GM21515 (cell line): ENCODE data around the gene FAM193B.

ENCODE experiments used
- ATAC-seq: cut with Tn5 transposase; IDR thresholded peaks from one replicate; pipeline ENCODE4 v1.9.1; 2021; ENCODE audit not compliant: unreplicated experiment

Gene FAM193B

DNA sequence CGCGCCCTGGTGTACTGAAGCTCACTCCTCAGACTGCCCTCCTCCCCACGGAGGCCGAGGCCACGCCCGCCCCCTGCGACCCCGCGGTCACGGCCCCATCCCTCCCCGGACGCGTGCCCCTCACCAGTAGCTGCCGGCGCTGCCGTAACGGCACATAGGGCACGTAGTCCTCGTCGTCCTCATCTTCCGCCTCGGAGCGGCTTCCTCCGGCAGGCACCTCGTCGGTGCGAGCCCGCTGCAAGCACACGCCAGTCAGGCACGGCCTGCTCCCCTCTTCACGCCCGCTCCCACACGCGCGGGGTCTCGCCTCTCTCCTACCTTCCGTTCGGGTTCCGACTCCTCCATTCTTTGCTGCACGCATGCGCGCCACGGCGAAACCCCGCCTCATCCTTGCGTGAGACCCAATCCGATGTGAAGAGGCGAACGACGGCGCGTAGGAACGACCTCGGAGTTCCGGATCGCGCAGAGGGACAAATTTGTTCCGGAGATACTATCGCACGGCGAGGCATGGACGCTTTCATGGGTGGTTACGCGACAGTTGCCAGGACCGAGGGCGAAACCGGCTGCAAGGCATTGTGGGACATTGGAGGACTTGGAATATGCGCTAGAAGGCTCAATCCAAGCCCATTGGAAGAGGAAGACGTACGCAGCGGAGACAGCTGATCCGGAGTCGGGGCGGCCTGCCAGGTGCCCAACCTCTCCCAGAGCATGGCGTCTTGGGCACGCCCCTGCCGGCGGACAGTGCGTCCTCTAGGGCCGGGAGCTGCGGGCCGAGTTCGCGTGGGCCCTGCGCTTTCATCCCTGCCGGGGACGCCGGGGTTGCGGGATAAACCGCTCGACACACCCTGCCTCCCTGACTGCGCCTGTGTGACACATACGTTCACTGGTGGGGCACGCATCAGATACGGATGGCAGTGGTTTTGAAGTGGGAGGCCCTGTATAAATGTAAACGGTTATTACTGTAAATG lies 37.5 kb downstream of the FAM193B start, which contains the start of gene DDX41:
DDX41 (minus strand) TSS at position 361 of the 968 bp plus-strand sequence; CDS start at position 345, 16 bp downstream.
- ATAC-seq: peak; percentile 84

DNA sequence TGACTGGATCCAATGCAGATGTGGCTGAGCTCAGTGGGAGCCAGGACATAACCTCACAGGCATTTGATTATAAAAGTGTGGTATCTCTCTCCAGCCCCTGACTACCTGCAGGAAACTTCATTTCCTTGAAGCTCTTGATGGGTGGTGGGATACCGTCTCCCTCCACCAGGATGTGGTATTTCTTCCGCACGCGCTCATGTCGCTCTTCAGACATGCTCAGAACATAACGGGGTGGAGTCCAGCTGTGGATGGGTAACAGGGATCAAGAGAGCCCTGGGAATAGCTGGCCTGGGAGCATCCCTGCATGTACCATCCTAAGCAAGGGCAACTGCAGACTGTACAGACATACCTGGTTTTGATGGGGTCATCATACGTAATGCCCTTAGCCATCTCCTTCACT lies 38.8 kb downstream of the FAM193B start:
- ATAC-seq: no peak

DNA sequence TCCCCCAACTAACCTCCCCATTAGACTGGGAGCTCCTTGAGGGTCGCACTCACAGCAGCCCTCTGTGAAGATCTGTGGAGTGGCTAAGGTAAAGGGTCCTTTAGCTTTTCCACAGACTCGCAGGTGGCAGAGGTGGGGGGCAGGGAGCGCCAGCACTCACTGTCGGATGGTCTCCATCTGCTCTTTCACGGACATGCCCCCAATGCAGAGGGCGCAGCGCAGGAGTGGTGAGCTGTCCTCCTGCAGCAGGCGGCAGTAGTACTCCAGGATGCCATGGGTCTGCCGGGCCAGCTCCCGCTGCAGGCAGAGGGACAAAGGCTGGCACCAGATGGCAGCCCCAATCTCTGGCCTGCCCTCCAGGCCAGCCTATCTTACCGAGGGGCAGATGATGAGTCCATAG lies 39.8 kb downstream of the FAM193B start:
- ATAC-seq: no peak

DNA sequence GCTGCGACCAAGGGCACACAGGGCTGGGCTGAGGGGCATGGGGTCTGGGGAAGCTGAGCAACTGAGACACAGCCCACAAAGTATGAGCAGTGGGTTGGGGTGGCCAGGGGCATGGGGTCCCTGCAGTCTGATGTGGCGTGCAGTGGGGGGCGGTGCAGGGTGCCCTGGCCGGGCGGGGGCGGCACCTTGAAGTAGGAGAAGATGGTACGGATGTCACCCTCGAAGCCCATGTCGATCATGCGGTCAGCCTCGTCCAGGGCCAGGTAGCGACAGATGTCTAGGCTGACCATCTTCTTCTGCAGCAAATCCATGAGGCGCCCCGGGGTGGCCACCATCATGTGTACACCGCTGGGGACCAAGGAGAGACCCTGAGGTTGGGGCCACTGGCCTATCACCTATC lies 40.9 kb downstream of the FAM193B start:
- ATAC-seq: no peak

DNA sequence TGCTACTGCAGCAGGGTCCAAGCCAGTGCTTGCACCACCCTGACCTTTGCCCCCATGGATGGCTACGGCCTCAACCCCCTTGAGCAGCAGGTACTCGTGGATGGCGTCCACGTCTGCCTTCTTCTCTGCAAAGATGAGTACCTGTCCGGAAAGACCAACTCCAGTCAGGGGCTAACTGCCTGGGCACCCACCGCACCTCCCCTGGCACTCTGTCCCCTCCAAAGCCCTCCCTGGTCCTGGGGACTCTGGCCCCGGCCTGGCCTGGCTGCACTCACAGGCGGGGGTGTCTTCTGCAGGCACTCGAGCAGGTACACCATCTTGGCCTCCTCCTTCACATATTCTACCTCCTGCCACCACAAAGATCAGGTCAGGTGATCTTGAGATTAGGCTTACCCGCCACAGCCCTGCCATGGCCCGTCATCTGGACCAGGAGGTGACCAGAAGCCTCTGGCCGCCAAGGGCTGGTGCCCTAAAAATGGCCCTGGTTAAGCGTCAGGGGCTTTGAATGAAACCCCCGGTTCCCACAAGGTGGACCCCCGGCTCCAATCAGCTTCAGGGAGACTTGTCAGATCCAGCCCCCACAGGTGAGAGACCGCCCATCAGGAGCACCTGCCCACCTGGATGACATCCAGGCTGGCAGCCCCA lies 41.5 kb downstream of the FAM193B start:
- ATAC-seq: no peak

DNA sequence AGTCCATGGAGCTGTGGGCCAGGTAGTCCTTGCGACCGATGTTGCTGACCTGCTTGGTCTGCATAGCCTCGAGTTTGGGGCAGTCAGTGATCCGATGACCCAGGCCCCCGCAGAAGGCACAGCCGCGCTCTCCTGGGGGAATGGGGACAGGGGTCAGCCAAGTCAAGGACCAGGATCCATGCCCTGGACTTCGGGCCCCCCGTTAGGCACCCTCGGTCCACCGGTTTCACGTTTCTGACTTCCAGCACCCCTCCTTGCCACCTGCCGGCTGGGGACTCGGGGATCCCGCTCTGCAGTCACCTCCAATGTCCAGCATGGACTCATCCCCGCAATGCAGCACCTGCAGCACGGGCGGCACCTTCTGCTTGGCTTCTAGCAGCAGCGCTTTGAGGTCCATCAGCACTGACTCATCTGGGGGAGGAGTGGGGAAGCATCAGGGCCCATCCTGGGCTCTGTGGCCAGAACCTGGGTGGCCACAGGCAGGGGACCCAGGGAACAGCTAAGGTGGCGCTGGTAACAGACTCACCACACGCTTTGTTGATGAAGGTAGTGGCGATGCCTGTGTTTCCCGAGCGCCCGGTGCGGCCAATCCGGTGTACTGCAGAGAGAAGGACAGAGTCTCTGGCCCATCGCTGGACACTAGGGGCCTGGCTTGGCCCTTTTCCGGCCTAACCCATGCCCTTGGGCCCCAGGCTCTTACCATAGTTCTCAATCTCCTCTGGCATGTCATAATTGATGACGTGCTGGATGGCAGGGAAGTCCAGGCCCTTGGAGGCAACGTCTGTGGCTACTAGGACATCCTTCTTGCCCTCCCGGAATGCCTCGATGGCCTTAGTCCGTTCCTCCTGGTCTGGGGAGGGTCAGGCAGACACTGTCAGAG lies 42.3 kb downstream of the FAM193B start:
- ATAC-seq: no peak

DNA sequence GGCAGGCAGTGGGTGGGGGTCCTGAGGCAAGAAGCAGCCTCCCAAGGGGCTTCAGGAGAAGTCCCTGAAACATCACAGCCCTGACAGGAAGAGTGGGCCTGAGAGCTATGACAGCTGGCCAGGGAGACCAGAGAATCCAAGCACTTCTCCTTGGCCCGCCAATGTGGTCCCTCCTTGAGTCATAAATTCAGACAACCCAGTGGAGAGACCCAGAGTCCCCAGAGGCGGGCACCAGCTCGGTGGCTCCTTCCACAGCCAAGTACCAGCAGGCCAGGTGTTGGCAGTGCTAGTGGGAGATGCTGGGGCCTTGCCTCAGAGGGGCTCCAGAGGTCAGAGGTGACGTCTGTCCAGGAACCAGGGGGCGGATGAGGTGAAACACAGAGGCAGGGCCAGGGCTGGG lies 43.2 kb downstream of the FAM193B start:
- ATAC-seq: no peak

DNA sequence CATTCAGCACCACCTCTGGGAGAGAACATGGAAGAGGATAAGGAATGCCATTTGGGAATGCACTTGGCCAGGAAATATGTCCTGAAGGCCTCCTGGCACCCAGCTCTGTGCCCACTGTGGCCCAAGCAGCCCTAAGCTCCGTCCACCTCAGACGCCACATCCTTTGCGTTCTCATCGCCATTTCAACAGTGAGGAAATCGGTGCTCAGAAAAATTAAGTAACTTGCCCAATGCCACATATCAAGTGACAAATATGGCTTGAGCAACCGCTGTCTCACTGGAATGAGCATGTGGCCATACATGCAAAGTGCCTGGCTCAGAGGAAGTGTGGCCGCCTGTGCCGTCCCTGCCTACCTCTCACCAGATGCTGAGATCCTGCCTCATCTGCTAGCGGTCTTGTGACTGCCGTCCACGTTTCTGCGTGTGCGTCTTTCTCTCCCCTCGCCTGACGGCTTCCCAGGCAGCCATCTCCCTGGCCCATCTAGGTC lies 43.8 kb downstream of the FAM193B start:
- no peak for ATAC-seq

DNA sequence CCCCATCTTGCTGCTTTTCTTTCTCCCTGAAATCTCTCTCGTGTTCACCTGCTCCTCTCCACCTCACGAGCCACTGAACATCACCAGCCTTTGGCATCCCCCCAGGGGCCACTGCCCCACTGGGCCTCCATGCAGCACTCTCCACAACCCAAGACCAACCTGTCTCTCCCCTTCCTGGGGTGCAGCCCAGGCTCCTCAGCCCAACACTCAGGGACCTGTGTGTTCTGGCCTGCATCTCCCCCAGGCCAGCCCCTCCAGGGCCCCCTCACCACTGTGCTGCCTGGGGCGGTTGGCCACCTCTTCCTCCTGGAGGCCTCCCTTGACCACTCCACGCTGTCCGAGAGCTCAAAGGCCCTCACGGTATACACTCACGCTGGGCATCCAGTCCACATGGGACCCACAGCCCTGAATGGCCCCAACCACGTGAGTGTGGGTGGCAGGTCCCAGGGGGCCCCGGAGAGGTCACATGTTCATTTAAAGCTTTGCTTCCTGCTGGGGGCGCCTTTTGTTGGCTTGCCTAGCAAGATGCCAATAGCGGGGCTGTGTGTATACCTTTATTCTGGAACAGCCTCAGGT lies 44.3 kb downstream of the FAM193B start:
- ATAC-seq: no peak

DNA sequence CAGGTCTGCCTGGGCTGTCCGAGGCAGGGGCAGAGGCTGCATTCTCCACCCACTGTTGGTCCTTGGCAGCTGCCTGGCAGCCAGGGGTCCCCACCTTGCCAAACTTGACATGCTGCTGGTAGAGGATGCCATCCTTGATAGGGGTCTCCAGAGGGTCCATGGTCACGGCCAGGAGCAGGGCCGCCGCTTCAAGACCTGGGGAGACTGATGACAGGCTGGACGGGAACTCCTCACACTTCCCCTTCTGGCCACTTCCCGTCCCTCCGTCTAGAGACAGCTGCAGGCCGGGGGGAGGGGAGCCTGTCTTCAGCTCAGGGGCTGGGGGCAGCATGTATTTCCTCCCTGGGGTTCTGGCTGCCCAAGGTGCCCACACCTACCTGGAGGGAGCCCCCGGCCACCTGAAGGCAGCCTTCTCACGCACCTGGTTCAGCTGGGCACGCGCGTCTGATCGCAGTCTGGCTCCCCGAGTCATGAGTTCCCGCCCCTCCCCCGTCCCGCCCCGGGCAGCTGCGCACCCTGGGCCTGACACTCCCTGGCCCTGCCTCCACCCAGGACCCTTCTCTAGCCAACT lies 44.9 kb downstream of the FAM193B start, which contains the start of gene DOK3:
DOK3 (minus strand) TSS at position 446 of the 571 bp plus-strand sequence; CDS start at position 160, 286 bp downstream.
- ATAC-seq: no peak

DNA sequence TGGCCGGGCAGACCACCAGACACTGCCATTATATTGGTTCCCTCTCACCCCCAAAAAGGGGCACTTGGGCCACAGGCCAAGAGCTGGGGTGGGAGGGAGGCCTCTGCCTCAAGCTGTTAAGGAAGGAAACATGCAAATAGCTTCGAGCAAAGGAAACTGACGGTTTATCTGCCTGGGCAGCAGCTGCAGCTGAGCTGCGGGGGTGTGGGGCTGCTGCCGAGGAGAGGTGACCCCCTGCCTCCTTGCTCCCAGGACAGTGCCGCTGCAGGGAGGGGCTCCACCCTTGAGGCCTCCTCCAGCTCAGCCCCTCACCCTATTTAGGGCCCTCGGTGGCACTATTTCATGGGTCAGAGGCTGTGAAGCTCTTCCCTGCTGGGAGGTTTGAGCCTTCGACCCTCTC lies 45.5 kb downstream of the FAM193B start:
- peak; percentile 33 for ATAC-seq

DNA sequence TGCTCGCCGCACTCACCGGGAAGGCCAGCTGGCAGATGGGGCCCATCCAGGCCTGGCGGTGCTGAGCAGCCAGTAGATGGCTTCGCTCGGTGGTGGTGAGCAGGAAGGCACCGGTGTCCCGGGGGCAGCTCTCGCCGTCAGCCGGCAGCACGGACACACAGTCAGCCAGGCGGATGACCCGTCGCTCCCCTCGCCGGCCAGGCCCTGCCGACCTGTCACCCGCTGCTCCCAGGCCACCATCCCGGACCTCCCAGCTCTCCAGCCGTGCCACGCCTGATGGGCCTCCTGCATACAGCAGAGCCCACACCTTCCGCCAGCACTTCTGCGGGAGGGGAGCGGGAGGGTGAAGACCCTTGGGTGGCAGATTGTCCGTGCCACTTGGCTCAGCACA lies 46.1 kb downstream of the FAM193B start:
- no peak for ATAC-seq

DNA sequence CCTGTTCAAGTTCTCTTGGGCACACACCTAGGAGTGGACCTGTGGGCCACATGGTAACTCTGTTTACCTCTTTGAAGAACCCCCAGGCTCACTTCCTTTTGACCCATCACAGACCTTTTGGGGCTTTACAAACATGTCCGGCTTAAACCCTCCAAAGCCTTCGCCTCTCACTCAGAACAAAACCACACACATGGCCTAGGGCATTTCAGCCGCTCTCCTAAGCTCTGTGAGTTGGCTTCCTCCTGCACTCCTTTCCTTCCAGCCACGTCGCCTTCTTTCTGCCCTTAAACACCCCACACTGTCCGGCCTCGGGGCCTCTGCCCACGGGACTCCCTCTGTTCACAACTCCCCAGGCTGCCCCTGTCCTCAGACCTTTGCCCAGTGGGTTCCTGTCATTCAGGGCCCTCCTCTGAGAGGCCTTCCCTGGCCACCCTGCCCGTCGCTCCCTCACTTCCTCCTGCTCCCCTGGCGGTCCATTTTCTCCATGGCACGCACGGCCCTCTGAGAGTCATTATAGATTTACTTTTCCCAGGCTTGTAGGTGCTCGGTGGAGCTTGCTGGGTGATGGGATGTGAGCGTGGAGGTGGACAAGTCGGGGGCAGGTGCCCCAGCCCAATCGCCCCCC lies 46.7 kb downstream of the FAM193B start:
- no peak for ATAC-seq

DNA sequence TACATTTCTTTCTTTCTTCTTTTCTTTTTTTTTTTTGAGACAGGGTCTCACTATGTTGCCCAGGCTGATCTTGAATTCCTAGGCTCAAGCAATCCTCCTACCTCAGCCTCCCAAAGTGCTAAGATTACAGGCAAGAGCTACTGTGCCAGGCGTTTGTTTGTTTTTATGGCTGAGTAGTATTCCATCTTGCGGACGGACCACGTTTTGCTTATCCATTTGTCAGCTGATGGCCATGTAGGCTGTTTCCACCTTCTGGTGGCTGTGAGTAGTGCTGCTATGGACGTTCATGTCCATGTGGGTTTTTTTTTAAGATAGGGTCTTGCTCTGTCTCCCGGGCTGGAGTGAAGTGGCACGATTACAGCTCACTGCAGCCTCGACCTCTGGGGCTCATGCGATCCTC lies 47.2 kb downstream of the FAM193B start:
- no peak for ATAC-seq

DNA sequence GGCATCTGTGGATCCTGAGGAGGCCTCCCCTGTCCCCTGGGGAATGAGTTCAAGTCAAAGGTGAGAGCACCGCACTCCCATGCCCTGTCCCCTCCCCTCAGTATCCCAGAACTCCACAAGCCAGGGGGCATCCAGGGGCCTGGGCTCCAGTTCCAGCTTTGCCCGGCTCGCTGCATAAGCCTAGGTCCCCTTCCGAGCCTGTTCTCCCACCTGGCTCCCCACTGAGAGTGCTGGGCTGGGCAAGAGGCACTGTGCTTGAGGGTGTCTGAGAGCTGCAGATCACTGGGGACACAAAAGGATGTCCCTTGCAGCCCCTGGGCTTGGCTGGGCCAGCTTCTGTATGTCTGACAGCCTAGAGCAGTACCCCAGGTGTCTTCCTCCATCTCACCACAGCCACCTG lies 49.3 kb downstream of the FAM193B start:
- ATAC-seq: no peak

DNA sequence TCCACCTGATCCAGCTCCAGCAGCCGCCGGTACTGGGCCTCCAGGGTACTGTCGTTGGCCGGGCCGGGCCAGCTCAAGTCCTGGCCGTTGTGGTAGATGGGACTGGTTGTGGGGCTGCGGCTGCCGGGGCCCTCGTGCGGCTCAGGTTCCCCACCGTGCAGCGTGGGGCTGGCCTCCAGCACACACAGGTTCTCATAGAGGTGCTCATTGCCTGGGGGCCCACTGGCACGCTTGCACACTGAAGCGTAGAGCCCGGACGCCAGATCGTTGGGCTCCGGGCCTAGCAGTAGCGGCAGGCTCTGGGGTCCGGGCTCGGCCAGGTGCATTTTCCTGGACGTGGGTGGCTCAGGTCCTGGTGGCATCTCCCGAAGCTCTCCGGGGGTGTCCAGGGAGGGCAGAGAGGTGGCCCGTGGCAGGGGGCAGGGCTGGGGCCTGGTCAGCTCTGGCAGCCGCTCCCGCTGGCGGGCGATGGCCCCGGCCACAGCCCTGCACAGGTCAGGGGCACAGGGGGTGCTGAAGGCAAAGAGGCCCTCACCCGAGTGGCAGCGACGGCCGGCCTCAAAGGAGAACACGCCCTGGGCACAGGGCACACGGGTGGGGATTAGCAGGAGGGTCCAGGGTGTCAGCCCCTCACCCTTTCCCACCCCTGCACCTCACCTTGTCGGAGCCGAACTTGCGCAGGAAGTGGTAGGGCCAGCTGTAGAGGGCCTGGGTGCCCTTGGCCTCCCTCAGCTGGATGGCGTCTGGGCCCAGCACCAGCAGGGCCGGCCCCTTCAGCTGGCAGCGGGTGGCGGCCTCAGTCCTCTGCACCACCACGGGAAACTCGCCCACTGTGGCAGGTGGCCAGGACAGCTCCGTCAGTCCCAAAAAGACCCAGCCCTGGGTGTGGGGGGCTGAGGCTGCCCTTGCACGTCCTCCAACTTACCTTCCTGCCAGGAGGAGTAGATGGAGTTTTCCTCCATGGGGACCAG lies 50.0 kb downstream of the FAM193B start:
- no peak for ATAC-seq

DNA sequence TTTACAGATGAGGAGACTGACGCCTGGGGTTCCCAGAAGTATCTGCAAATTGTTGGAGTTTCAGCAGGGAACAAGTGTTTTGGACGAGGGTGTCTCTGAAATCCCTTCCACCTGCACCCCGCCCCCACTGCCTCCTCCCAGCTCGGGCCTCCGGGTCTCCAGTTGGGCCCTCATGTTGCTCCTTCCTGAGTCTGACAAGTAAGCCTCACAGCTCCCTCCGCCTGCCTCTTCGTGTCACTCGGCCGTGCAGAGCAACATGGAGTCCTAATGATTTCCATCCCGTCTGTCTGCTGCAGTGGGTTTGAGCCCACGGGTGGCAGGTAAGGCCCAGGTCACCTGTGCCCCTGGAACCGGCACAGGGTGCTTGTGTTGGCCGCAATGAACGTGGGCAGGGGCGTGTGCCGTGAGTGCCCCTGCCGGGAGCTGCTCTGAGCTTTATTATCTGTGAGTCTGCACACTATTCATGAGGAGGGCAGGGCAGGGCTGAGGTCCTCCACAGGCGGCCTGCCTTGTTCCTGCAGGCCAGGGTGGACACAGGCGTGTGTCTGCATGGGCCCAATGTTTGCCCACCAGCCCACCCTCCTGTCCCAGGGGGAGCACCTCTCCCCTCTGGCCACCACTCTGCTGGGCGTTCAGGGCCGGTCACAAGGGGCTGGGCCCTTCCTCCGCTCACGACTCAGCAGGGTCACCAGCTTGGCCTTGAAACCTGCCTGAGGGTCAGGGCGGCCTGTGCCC lies 50.8 kb downstream of the FAM193B start:
- ATAC-seq: no peak

DNA sequence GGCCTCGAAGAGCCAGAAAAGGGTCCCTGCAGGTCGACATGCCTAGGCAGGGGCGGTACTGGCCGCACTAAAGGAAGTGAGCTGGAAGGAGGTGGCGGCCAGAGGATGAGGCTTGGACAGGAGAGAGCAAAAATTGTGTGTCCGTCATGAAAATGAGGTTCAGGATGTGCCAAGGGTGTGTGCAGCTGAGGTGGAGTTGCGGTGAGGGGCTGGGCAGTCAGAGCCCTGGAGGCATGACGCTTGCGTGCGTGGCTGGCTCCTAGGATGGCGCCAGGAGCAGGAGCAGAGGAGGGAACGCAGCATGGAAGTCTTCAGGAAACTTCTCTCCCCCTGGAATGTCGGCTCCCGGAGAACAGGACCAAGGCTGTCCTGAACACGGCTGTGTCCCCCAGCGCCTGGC lies 51.5 kb downstream of the FAM193B start:
- ATAC-seq: no peak
